GM19438 (cell line): ENCODE results near the gene ERBB4.

ENCODE experiments used
- ATAC-seq: cut with Tn5 transposase; IDR thresholded peaks from one replicate; pipeline ENCODE4 v1.9.1; 2021; ENCODE audit warnings: low read depth; ENCODE audit not compliant: unreplicated experiment

The ERBB4 gene

DNA sequence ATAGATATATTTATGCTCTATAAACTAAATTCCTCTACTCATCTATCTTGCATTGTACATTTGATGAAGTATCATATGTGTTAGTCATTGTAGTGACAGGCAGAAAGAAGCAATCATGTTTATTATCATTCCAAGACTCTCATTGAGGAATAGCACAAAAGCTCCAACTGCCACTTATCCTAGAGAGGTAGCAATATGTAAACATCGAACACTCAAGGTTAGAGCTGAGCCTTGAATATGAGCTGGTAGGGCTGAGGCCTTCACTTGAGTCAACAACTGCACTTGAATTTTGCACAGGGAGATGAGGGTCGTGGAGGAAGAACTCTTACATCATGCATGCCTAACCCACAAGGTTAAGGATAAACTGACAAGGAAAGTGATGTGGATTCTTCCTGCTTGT, 1081.3 kb downstream of the ERBB4 start:
- ATAC-seq, result no peak

DNA sequence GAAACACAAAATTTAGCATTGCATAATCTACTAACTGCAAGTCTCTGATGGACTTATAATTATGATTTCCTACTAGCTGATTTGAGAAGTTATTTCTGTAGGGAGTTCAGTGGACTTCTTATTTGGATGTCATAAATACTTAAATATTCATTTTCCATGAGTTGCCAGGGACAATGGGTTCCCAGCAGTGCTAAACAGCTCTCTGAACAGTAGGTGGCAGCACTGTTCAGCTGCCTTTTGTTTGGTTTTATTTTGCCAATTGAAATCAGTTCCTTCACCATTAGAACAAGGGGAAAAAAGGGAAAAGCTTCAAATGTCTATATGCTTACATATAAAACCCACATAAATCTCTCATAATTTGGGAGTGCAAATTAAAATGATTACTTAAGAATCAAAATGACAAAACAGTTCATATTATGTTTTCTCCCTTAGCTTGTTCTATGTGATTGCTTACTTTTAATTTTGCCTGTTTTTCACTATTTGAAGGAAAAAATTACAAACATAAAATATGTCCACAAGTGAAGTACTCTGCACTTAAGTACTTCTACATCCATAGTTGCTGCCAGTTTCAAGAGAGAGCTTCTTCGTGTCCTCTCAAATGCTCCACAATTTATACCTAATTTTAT, 1083.3 kb downstream of the ERBB4 start:
- peak; percentile 78 for ATAC-seq

DNA sequence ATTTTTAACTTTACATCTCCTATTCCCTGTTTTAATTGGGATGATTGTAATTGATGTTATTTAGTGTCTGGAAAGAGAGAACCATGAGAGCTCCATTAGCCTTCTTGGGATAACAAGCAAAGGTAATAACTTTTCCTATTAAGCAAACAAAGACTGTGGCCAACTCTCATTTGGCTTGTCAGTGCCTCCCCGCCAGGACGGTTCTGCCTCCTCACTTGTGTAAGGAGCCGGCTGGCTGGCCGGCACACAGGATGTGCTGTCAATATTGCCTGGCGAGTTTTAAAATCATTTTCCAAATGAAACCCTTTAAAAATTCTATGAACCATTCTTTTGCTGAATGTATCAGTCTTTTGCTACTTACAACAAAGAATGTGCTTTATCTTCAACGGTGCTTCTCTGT, 1083.9 kb downstream of the ERBB4 start:
- ATAC-seq, result no peak

DNA sequence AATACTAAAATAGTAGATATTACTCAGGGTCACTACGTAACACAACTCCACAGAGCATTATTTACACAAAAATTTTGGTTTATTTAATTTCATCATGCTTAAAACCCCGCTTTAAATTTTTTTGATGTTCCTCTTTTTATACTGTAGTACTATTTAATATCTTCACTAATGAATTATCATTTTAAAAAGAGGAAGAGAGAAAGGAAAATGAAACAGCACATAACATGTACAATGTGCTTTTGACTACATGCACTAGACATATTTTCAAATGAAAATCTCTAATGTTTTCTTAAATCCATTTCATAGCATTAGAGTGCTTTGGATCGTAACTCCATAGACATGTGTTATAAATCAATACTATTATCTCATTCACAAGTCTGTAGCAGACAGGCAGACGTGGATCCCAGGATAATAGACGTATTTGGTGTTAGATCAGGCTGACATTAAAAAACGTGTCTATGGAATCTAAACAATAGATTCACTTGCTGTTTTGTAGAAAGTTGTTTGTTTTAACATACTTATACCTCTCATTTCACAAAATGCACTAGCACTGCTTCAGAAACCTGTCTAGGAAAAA, 1085.2 kb downstream of the ERBB4 start:
- ATAC-seq, result no peak

DNA sequence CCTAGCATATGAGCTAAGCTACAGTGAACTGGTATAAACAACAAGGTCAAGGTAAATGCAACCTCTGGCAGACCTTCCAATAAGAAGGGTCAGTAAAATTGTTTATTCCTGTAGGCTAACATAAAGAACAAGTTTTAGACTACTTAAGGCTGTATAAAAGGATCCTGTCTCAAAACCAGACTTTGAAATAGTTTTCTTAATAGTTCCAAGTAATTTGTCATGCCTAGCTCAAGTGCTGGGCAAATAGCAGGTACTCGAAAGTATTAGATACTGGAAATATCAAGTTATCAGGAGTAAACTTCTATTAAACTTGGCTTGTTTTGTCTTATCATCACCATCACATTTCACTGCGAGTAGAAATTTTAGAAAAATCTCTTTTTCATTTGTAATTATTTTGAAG, 1087.0 kb downstream of the ERBB4 start:
- no peak for ATAC-seq

DNA sequence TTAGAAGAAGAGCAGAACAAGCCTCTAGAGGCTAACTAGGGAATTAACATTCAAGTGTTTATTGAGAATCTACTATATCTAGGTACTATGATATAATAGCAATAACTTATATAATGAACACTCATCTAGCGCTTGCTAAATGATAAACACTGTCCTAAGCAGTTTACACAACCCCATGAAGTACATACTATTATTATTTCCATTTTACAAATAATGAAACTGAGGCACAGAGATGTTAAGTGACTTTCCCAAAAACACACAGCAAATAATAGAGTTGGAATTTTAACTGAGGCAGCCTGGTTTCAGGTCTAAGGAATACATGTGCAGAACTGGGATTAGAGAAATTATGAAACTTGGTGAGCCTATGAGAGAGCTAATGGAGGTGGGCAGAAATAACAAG, 1088.8 kb downstream of the ERBB4 start:
- no peak for ATAC-seq

DNA sequence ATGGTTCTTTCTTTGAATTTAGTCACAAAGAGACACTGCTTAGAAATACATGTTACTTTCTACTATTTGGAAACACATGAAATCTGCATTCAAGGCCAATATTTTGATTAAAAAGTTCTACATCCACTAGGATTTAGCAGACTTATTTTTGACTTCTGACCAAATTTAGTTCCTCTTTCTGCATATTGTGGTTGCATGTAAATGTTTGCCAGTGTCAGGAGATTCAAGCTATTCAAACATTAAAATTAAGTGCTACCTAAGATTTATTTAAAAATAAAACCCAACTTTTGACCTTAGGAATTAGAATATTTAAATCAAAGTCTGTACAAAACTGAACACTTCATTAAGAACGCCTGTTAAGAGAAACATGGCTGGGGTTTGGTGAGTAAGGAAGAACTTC, 1091.1 kb downstream of the ERBB4 start:
- ATAC-seq, result no peak

DNA sequence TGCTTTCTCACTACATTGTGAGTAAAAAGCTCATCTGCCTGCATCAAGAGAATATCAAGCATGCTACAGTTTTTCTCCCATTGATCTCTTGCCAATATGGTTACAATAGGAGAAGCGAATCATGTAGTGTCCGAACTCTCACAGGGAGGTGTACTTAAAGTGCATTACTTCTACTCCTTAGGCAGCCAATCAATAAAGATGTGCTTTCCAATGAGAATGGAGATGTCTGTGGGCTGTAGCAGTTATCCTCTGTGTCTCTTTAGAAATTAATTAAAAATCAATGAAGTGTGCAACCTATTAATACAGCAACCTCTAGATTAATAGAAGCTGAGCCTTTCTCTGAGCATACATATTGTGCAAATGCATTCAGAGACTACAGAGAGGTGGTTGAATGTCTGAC, 1098.5 kb downstream of the ERBB4 start:
- ATAC-seq, result no peak

DNA sequence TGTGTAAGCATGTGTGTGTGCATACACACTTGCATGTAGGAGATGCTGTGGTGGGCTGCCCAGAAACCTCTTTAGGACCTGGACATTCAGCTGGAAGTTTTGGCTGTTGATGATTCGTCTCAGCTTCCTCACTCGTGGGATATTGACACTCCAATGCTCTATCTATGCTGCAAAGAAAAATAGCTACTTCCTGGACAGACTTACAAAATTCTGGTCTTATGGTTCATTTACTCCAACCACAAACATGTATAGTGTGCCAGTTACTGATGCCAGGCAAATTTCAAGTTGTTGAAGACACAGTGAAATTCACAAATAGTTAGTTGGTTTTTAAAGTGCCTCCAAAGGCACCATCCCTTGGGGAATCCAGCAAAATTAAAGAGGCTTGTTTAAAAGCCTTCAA, 1099.6 kb downstream of the ERBB4 start:
- no peak for ATAC-seq

DNA sequence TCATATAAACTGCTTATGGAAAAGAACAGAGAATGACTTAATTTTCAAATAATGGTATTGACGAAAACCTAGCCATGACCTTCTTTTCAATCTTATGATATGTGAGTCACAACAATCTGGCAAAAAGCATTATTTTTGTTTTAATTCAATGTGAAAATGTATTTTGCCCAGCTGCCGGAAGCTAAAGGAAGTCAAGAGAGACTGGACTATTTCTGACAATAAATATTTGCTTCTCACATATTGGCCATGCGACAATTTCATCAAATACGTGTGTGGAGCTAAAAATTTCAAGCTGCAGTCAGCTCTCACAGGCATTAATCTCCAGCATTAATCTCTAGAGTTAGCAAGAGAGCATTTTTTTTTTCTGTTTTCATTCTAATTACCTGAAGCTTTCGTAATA, 1101.2 kb downstream of the ERBB4 start:
- ATAC-seq, result no peak

DNA sequence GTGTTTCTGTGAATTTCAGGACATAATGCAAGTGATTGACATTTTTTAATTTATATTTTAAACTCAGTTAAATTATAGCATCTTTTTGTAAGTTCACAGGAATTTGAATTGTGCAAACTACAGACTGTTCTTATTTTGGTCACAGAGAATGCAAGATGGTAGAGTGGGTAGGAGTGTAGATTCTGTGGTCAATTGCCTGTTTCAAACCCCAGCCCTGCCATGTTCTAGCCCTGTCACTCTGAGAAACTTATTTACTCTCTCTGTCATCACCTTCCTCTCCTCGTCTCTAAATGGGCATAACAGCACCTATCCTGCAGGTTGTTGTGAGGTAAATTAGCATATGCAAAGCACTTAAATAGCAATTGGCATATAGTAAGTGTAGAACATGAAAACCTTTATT, 1102.4 kb downstream of the ERBB4 start:
- ATAC-seq, result no peak

DNA sequence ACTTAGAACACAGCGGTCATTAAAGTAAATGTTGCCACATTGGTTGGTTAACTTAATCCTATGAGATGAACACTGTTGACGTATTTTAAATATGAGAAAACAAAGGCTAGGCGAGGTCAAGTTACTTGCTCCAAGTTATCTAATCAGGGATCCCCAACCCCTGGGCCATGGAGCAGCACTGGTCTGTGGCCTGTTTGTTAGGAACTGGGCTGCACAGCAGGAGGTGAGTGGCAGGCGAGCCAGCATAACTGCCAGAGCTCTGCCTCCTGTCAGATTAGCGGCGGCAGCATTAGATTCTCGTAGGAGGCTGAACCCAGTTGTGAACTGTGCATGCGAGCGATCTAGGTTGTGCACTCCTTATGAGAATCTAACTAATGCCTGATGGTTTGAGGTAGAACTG, 1103.3 kb downstream of the ERBB4 start:
- ATAC-seq, result no peak

DNA sequence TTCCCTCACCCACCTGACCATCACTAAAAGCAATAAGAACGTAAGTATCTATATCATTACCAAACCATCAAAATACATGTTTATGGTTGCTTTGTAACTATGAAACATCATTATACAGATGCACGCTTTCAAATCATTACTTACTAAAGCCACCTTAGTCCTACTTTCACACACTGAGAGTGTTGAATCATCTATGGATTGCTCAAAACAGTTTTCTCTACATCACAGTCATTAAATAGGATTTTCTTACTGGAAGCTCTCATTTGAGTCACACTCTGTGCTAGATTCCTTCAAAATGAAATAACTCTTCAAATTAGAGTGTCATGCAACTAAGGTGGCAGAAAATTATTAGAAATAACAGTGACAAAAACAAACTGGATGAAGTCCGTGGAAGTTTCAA, 1103.8 kb downstream of the ERBB4 start:
- ATAC-seq, result no peak

DNA sequence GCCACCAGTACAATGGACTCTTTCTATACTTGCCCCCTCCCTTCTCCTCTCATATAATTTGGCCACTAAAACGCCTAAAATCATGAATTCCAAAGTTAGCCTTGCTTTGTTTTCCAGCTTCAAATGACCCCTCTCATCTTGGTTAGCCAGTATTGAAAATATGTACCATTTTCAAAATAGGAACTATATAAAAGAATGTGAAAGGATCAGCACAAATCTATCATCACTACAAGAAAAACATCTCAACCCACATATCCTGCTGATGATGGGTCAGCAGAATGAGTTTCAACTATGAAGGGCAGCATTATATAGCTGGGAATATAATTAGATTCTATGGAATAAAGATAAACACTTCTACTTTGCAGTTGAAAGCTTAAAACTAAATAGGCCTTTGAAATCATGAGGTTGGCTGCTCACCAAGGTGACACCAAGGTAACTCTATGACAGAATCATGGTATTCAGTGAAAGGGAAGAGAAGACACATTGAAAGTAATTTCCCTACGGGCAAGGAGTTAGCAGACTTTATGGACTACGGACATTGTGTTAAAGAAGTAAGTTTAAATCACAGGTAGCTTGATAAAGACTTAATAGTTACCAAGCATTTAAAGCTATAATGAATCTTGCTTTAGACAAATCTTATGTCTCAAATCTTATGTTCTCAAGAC, 1109.2 kb downstream of the ERBB4 start:
- ATAC-seq, result no peak

DNA sequence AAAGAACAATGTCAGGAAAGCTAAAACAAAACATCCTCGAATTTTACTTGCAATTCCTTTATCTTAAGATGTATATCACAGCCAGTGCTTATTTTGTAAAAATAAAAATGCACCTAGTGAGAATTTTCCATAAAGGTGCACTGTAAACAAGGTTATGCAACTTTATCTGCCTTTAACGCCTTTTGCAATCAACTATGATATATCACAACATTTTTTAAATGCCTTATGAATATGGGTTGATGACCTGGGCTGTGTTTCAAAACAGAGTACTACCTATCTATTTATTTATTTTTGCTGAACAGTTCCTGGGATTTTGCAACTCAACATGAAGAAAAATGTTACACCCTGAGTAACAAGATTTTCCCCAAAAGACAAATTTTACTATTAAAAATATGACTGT, 1112.4 kb downstream of the ERBB4 start:
- ATAC-seq, result no peak

DNA sequence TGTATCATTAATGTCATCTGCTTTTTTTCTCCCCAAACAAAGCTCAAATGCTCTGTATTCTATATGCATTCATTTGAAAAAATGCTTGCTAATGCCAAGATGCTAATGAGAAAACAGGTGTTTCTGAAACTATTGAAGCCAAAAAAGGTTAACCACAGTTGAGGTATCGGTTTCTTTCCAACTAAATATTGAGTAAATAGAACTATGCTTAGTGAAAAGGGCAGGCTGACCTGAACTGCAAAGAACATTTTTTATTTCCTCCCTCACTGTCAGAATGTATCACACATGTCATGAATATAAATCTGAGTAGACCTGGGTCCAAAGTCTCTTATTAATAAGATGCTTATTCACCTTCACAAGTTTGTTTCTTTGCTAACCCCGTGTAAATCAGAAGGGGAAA, 1115.6 kb downstream of the ERBB4 start:
- no peak for ATAC-seq

DNA sequence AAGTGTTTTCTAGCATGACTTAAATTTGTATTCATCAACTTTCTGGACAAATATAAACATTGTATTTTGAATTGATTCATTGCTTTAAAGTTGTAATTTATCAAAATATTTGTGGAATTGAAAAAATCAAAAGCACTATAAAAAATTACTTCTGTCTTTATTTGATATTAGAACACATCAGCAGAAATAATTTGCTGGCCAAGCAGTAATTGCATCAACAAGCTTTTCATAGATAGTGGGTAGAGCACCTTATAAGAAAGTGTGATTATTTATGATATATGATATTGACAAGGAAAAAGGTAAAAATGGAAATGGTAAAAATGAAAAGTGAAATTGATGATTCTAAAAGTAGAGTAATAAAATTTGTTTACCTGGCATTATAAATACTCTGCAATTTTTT, 1121.1 kb downstream of the ERBB4 start:
- ATAC-seq, result no peak

DNA sequence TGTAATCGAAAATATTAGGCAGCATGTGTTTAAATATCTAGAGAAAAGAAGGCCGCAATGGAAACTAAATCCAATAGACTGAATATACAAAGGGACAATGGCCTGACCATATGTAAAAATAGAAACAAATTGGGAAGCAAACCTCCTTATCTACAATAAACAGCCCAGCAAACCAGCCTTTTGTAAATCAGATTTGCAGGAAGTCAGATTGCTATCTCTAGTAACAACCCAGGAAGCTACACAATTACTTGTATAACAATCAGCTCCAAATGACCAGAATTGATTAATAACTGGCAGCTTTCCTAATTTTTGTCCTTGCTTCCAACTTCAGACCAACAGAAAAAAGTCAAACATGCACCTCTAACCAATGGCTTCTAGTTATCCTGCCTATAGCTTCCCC, 1122.2 kb downstream of the ERBB4 start:
- no peak for ATAC-seq

DNA sequence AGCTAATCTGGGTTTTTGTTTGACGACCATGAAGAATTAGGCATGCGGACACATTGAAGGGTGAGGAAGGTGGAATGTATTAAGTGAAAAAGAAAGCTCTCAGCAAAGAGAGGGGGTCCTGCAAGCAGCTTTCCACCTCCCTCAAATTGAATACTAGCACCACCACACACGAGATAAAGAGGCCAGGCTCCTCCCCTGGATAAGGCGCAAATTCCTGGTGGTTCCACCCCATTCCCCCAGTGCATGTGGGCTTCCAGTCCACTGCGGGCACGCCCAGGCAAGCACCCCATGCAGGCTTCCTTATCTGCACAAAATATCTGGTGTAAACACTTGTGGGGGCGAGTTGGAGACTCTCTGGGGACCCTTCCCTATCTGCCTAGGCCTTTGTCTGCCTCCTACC, 1124.9 kb downstream of the ERBB4 start:
- no peak for ATAC-seq

DNA sequence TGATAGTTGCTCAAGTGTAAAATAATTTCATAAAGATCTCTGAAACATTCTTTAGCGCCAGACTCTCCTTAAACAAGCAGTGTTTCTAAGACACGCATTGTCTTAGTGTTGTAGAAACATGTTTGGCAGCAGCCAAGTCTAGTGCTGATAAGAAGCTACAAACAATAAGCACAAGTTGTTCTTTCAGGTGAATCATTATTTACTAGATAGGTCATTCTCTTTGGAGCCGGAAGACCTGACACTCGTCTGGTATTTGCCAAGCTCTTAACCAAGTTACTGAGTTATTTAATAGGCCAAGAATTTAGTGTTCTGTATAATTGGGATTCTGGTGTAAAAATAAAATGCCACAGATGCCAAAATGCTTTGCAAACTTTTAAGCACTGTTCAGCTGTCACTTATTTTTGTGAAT, 1130.1 kb downstream of the ERBB4 start:
- no peak for ATAC-seq

DNA sequence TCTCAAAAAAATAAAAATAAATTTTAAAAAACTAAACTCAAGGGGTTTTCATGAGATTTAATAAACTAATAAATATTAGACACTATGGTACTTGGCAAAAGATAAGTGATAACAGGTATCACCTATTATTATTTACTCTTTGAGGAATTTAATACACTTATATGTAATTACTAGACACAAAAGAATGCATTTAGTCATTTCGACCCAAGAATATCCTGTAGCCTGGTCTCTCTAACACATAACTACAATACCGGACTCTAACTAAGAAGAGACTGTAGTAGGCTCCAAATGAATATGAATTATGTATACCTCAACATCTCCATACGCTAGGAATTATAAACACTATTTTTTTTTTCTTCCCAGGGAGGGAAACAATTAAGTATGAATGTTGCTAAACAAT, 1131.5 kb downstream of the ERBB4 start:
- no peak for ATAC-seq

DNA sequence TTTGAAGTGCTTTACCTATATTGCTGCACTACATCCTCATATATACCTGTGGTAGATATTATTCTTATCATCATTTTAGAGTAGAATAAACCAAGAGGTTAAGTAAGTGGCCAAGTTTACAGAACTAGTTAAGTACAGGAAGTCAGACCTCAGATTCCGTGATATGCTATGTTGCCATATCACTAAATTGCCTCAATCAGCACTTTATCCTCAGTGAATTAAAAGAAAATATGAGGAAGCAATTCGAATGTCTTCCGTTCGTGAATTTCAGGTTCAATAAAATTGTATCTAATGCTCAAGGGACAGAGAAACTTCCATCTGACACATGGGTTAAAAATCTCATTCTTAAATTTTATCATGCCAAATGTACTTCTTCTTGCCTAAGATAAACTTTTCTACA, 1133.6 kb downstream of the ERBB4 start:
- no peak for ATAC-seq
